Measurements from ENCODE around the gene RTRAF. TPM values are rescaled to one million over a fixed set of nuclear protein-coding genes. Genes with fewer than 3 reads are reported as not detected.

Gene RTRAF
- 10 to 100 TPM; 41.6 to 61.6 TPM for total RNA-seq

GRCh38 chr14:51989293-51990234, at the start of gene RTRAF:
TSS of gene RTRAF (plus strand) at chr14:51989546. CDS start at chr14:51989640, 94 bp downstream.

Other genes starting within 250 kb of the RTRAF start
- gene GNG2, start 128.9 kb upstream of the RTRAF start, total RNA-seq, result 10 to 100 TPM; 47.8 to 69.3 TPM
- gene NID2, start 79.5 kb downstream of the RTRAF start, total RNA-seq, result 1 to 10 TPM; 1.0 to 1.3 TPM